ENCODE measurements around the gene FRMD8.

FRMD8 gene

GRCh38 chr11:65386307-65387140, at the start of gene FRMD8:
FRMD8 (plus strand) TSS chr11:65386637; CDS start chr11:65387037, 400 bp downstream.
- peak; percentile 45 to 92 for DNase-seq

GRCh38 chr11:65338676-65339075, 47.8 kb upstream of the FRMD8 start:
- DNase-seq = no peak

GRCh38 chr11:65340226-65340625, 46.2 kb upstream of the FRMD8 start:
- DNase-seq = no peak

- no peak for DNase-seq
Measured at GRCh38 chr11:65341856-65342255, 44.6 kb upstream of the FRMD8 start.

GRCh38 chr11:65351511-65351910, 34.9 kb upstream of the FRMD8 start:
- DNase-seq = no peak

- DNase-seq = no peak
Measured at GRCh38 chr11:65352783-65353182, 33.7 kb upstream of the FRMD8 start.

- DNase-seq = no peak
Measured at GRCh38 chr11:65353376-65353775, 33.1 kb upstream of the FRMD8 start.

GRCh38 chr11:65353900-65354264, 32.6 kb upstream of the FRMD8 start:
- DNase-seq = peak in 1 of 2 experiments; percentile 63

GRCh38 chr11:65354265-65355012, 32.0 kb upstream of the FRMD8 start, which contains the start of gene TIGD3:
TIGD3 (plus strand) TSS chr11:65354751; CDS start chr11:65355809, 1,058 bp downstream.
- DNase-seq = peak; percentile 92 to 99

- DNase-seq = peak; percentile 62 to 82
Measured at GRCh38 chr11:65355013-65355775, 31.2 kb upstream of the FRMD8 start.

GRCh38 chr11:65355776-65356393, 30.6 kb upstream of the FRMD8 start:
- DNase-seq = peak; percentile 62 to 77

- no peak for DNase-seq
Measured at GRCh38 chr11:65356394-65356972, 30.0 kb upstream of the FRMD8 start.

- DNase-seq = no peak
Measured at GRCh38 chr11:65357856-65358356, 28.5 kb upstream of the FRMD8 start.

GRCh38 chr11:65362320-65362931, 24.0 kb upstream of the FRMD8 start:
- no peak for DNase-seq

GRCh38 chr11:65362966-65363365, 23.5 kb upstream of the FRMD8 start:
- DNase-seq = no peak

GRCh38 chr11:65363770-65364169, 22.7 kb upstream of the FRMD8 start:
- no peak for DNase-seq

GRCh38 chr11:65366340-65366773, 20.1 kb upstream of the FRMD8 start:
- peak; percentile 47 to 89 for DNase-seq

- no peak for DNase-seq
Measured at GRCh38 chr11:65370659-65371049, 15.8 kb upstream of the FRMD8 start.

GRCh38 chr11:65373839-65374580, 12.4 kb upstream of the FRMD8 start:
- no peak for DNase-seq

- DNase-seq = no peak
Measured at GRCh38 chr11:65375012-65375411, 11.4 kb upstream of the FRMD8 start.

Data from NCI-H526 (cell line).